ENCODE results near the gene C3. TPM values are rescaled to one million over a fixed set of nuclear protein-coding genes. Genes with fewer than 3 reads are reported as not detected.

Gene C3
- polyA plus RNA-seq, 1 donor: 19.4 TPM

- no peak for DNase-seq
These were observed 10.7 kb upstream of the C3 start for GRCh38 chr19:6730941-6731670.

- no peak for DNase-seq
These were observed 9.8 kb upstream of the C3 start for GRCh38 chr19:6730153-6730804.

- DNase-seq: no peak
These were observed 9.2 kb upstream of the C3 start for GRCh38 chr19:6729573-6730152.

GRCh38 chr19:6728346-6728745 is 7.9 kb upstream of the C3 start:
- DNase-seq: no peak

GRCh38 chr19:6725513-6726231 is 5.2 kb upstream of the C3 start:
- DNase-seq: no peak

- DNase-seq: no peak
These were observed 4.4 kb upstream of the C3 start for GRCh38 chr19:6724631-6725492.

GRCh38 chr19:6723738-6724137 is 3.3 kb upstream of the C3 start:
- DNase-seq: no peak

- no peak for DNase-seq
These were observed 2.7 kb upstream of the C3 start for GRCh38 chr19:6723108-6723618.

GRCh38 chr19:6721773-6722172 is 1.3 kb upstream of the C3 start:
- DNase-seq: no peak

- DNase-seq: no peak
These were observed 656 bp upstream of the C3 start for GRCh38 chr19:6721138-6721474.

GRCh38 chr19:6719992-6720368 is 470 bp downstream of the C3 start:
- no peak for DNase-seq

GRCh38 chr19:6719540-6719861 is 949 bp downstream of the C3 start:
- DNase-seq: no peak

GRCh38 chr19:6718741-6719539 is 1.5 kb downstream of the C3 start:
- DNase-seq: no peak

GRCh38 chr19:6718111-6718740 is 2.2 kb downstream of the C3 start:
- DNase-seq: no peak

- no peak for DNase-seq
These were observed 2.9 kb downstream of the C3 start for GRCh38 chr19:6717441-6717971.

- DNase-seq: no peak
These were observed 3.4 kb downstream of the C3 start for GRCh38 chr19:6717036-6717435.

- no peak for DNase-seq
These were observed 3.9 kb downstream of the C3 start for GRCh38 chr19:6716610-6716970.

GRCh38 chr19:6714749-6715555 is 5.5 kb downstream of the C3 start:
- no peak for DNase-seq
